Lower lobe of right lung (tissue), 2 donors: ENCODE measurements around the gene INPP5E. TPM values are rescaled to one million over a fixed set of nuclear protein-coding genes. Genes with fewer than 3 reads are reported as not detected.

Experiments used
- ATAC-seq, 2 donors: fragments of 200-7000 bp; cut with Tn5 transposase; one replicate each; pipeline ENCODE4 v1.9.1; 2020 to 2022; ENCODE audit warnings: mild to moderate bottlenecking in 2 of 2, moderate library complexity in 2 of 2
- DNase-seq: peaks from one replicate; pipeline ENCODE4 v3.0.0-alpha.2; 2020
- H3K27ac ChIP-seq: fragments of 200-600 bp; one replicate; pipeline ENCODE4 v1.8.0; 2022
- H3K27me3 ChIP-seq: fragments of 200-600 bp; one replicate; pipeline ENCODE4 v1.8.0; 2022; ENCODE audit warnings: low read depth
- H3K36me3 ChIP-seq: fragments of 200-600 bp; one replicate; pipeline ENCODE4 v1.8.0; 2022; ENCODE audit warnings: mild to moderate bottlenecking
- H3K4me1 ChIP-seq: fragments of 200-600 bp; one replicate; pipeline ENCODE4 v1.8.0; 2022
- H3K4me3 ChIP-seq: fragments of 200-600 bp; one replicate; pipeline ENCODE4 v1.8.0; 2022; ENCODE audit warnings: mild to moderate bottlenecking
- H3K9me3 ChIP-seq: fragments of 200-600 bp; one replicate; pipeline ENCODE4 v1.8.0; 2022
- CTCF ChIP-seq: fragments of 200-600 bp; IDR thresholded peaks from one replicate; pipeline ENCODE4 v1.8.0; 2022; ENCODE audit warnings: antibody characterized with exemption, mild to moderate bottlenecking
- intact Hi-C: fragments of 100-400 bp; cut with DNase I; formaldehyde crosslinking; loops from one replicate; pipeline ENCODE4 v1.11.0; 2022
- total RNA-seq: library from RNA; stranded (reverse); fragmentation: NEBNext Ultra II Directional; extraction: Animal tissue kit (Norgen Biotek cat#: 25700); gene quantifications from one replicate; pipeline ENCODE4 v1.2.1, GENCODE V29; 2021
- donor health status: DM: no; HTN: yes; CAD: no; lungs with severe emphysema.

The INPP5E gene
- total RNA-seq, 1 donor from 2014 or later = 13.8 TPM

- DNase-seq = no peak
- TF ChIP-seq CTCF = no peak
- intact Hi-C loops = no loop called here
- H3K36me3 ChIP-seq = peaks cover 76% of the 10 kb centered on the region
- no peaks in the 10 kb centered on the region for H3K27me3 ChIP-seq
- H3K27ac ChIP-seq = no peak overlapping the region
- no peaks in the 10 kb centered on the region for H3K4me1 ChIP-seq
- peak in 1 of 2 donors; percentile 4 for ATAC-seq
- H3K4me3 ChIP-seq = no peak overlapping the region
- H3K9me3 ChIP-seq = no peaks in the 10 kb centered on the region
These were observed 57.6 kb downstream of the INPP5E start for GRCh38 chr9:136381966-136382513.

DNA sequence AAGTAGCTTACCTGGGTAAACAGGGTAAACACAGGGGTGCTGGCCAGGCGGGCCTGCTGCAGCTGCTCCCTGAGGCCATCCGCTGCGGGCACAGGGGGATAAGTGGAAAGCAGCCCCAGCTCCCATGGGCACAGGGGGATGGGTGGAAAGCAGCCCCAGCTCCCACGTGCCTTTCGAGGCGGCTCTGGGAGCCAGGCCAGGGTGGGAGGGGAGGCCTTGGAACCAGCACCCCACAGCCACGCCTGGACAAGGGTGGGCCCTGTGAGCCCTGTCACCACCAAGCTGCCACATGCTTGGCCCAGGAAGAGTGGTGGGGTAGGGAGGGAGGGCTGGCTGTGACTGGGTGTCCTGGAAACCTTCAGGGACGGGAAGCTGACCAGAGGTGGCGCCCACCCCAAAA is 58.3 kb downstream of the INPP5E start:
- Histone ChIP-seq H3K9me3 (no peaks in the 10 kb centered on the region), H3K36me3 (peaks cover 73% of the 10 kb centered on the region), H3K4me3 (no peak overlapping the region), H3K4me1 (no peaks in the 10 kb centered on the region), H3K27ac (no peak overlapping the region), H3K27me3 (no peaks in the 10 kb centered on the region)
- ATAC-seq = no peak
- intact Hi-C loops = no loop called here
- TF ChIP-seq CTCF = no peak
- DNase-seq = no peak

DNA sequence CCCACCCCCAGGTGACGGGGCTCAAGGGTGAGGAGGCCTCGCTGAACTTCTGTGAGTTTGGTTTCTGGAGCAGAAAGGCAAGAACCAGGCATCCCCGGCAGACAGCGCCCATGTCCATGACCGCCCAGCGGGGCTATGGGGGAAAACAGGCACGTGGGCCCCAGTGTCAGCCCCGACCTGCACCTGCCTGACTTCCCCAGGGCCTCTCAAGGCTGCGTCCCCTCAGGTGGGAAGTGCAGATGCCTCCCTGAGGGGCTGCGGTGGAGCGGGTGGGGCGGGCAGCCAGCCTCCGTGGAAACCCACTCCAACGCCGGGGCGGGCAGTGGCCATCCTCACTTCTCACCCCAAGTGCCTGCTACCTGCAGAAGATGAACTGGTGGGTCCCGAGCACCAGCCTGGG is 59.3 kb downstream of the INPP5E start:
- intact Hi-C loops = no loop called here
- ATAC-seq = no peak
- Histone ChIP-seq H3K27ac (no peak overlapping the region), H3K4me3 (no peak overlapping the region), H3K4me1 (no peaks in the 10 kb centered on the region), H3K9me3 (no peaks in the 10 kb centered on the region), H3K36me3 (peaks cover 65% of the 10 kb centered on the region), H3K27me3 (no peaks in the 10 kb centered on the region)
- no peak for TF ChIP-seq CTCF
- DNase-seq = no peak

- intact Hi-C loops = no loop called here
- DNase-seq = no peak
- peaks cover 63% of the 10 kb centered on the region for H3K36me3 ChIP-seq
These were observed 59.8 kb downstream of the INPP5E start for GRCh38 chr9:136379891-136380290.

GRCh38 chr9:136379401-136379800 is 60.2 kb downstream of the INPP5E start:
- Histone ChIP-seq H3K36me3 (peaks cover 59% of the 10 kb centered on the region), H3K9me3 (no peaks in the 10 kb centered on the region), H3K27ac (no peak overlapping the region), H3K27me3 (no peaks in the 10 kb centered on the region), H3K4me3 (no peak overlapping the region), H3K4me1 (no peaks in the 10 kb centered on the region)
- no peak for DNase-seq
- intact Hi-C loops = no loop called here
- no peak for TF ChIP-seq CTCF
- ATAC-seq = no peak

More at GRCh38 chr9:136379891-136380290, 59.8 kb downstream of the INPP5E start:
- no peak for TF ChIP-seq CTCF
- H3K27me3 ChIP-seq = no peaks in the 10 kb centered on the region
- no peak overlapping the region for H3K27ac ChIP-seq
- no peaks in the 10 kb centered on the region for H3K9me3 ChIP-seq
- ATAC-seq = no peak
- H3K4me1 ChIP-seq = no peaks in the 10 kb centered on the region
- H3K4me3 ChIP-seq = no peak overlapping the region

- no peaks in the 10 kb centered on the region for H3K9me3 ChIP-seq
- H3K27ac ChIP-seq = no peak overlapping the region
- no peak for TF ChIP-seq CTCF
- no peaks in the 10 kb centered on the region for H3K4me1 ChIP-seq
- H3K4me3 ChIP-seq = no peak overlapping the region
- no peak for DNase-seq
- intact Hi-C loops = no loop called here
- peaks cover 54% of the 10 kb centered on the region for H3K36me3 ChIP-seq
- no peak for ATAC-seq
- no peaks in the 10 kb centered on the region for H3K27me3 ChIP-seq
These were observed 60.7 kb downstream of the INPP5E start for GRCh38 chr9:136379003-136379287.
